Neuron (in vitro differentiated cells): ENCODE data around the gene CDK10.
"Not testable (repeated sequence)": the region's sequence is repeated elsewhere in the genome, so short reads cannot be mapped to it uniquely, and the experiment has no call there.

Experiments used
- H2AFZ ChIP-seq: one replicate; pipeline ENCODE4 v1.6.1; 2013; ENCODE audit warnings: low read depth, mild to moderate bottlenecking, inconsistent platforms, low read length, moderate library complexity
- H3K27me3 ChIP-seq: one replicate; pipeline ENCODE4 v1.6.1; 2013; ENCODE audit warnings: low read length; ENCODE audit not compliant: insufficient read depth
- H3K36me3 ChIP-seq: one replicate; pipeline ENCODE4 v1.6.1; 2013; ENCODE audit warnings: low read length; ENCODE audit not compliant: insufficient read depth
- H3K4me1 ChIP-seq: one replicate; pipeline ENCODE4 v1.6.1; 2013; ENCODE audit warnings: low read length; ENCODE audit not compliant: insufficient read depth
- H3K4me3 ChIP-seq: 2 replicates; pipeline ENCODE4 v1.5.1; 2013; ENCODE audit warnings: mild to moderate bottlenecking, low read length, moderate library complexity
- H3K9me3 ChIP-seq: one replicate; pipeline ENCODE4 v1.6.1; 2013; ENCODE audit warnings: low read length

The CDK10 gene

GRCh38 chr16:89672177-89672941 lies 14.1 kb upstream of the CDK10 start:
- Histone ChIP-seq H2AFZ (no peak overlapping the region), H3K27me3 (no peaks in the 10 kb centered on the region), H3K4me3 (no peak overlapping the region), H3K9me3 (peaks cover 2% of the 10 kb centered on the region), H3K4me1 (no peaks in the 10 kb centered on the region), H3K36me3 (peaks cover 10% of the 10 kb centered on the region)

GRCh38 chr16:89678258-89678657 lies 8.2 kb upstream of the CDK10 start:
- peaks cover 9% of the 10 kb centered on the region for H3K36me3 ChIP-seq
- H3K4me3 ChIP-seq = no peak overlapping the region
- no peaks in the 10 kb centered on the region for H3K4me1 ChIP-seq
- H2AFZ ChIP-seq = no peak overlapping the region
- no peaks in the 10 kb centered on the region for H3K27me3 ChIP-seq
- peaks cover 6% of the 10 kb centered on the region for H3K9me3 ChIP-seq

- Histone ChIP-seq H3K36me3 (peaks cover 32% of the 10 kb centered on the region), H3K27me3 (no peaks in the 10 kb centered on the region), H2AFZ (no peak overlapping the region), H3K9me3 (no peaks in the 10 kb centered on the region), H3K4me1 (peaks cover 9% of the 10 kb centered on the region), H3K4me3 (no peak overlapping the region)
These were observed 573 bp upstream of the CDK10 start for GRCh38 chr16:89685916-89686315.

DNA sequence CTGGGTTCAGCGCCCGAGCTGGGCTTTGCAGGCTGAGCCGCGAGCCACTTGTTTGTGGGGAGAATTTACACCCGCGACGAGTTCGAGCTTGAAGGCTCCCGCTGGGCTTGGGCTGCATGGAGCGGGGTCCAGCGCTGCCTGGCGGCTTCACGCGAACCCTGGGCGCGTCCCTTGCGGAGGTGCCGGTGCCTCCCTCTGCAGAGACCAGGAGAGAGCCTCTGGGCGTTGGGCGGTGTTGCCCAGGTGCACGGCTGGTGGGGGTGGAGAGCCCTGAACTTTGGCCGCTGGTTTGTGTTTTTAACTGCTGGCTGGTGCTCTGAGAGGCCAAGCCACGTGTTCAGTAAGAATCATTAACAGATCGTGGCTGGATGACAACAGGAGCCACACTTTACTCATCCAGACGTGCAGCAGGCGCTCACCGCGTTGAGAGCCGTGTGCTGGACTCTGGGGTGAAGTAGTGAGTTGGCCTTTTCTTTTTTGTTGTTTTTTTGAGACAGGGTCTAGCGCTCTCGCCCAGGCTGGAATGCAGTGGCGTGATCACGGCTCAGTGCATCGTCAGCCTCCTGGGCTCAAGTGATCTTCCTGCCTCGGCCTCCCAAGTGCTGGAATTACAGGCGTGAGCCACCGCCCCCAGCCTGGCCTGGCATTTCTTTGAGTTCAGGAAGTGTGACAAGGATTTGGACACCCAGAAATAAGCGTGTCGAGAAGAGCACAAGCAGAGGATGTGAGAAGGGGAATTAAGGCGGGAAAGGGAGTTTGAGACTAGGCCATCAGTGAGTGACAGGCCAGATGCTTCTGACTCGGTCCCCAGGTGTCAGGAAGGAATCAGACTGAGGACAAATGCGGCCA lies 827 bp downstream of the CDK10 start:
- Histone ChIP-seq H3K27me3 (no peaks in the 10 kb centered on the region), H3K9me3 (no peaks in the 10 kb centered on the region), H2AFZ (peak overlapping the region; percentile 75), H3K4me3 (peak overlapping the region; percentile 85), H3K36me3 (peaks cover 42% of the 10 kb centered on the region), H3K4me1 (peaks cover 9% of the 10 kb centered on the region)

GRCh38 chr16:89688395-89688794 lies 1.9 kb downstream of the CDK10 start:
- peaks cover 42% of the 10 kb centered on the region for H3K36me3 ChIP-seq
- no peak overlapping the region for H3K4me3 ChIP-seq
- no peaks in the 10 kb centered on the region for H3K9me3 ChIP-seq
- peaks cover 9% of the 10 kb centered on the region for H3K4me1 ChIP-seq
- no peaks in the 10 kb centered on the region for H3K27me3 ChIP-seq
- H2AFZ ChIP-seq = no peak overlapping the region

DNA sequence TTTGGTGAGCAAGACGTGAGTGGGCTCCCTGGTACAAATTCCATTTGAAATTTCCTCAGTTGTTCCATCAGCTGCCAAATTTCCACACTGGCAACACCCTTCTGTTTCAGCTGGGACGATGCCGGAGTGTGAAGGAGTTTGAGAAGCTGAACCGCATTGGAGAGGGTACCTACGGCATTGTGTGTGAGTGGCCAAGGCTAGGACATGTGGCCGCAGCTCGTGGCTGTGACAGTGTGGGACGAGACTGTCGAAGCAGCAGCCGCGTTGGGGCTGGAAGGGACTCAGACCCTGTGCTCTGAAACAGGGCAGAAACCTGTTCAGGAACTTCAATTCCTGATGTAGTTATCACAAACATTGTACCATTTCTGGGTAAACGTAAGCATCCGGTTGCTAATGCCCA lies 2.7 kb downstream of the CDK10 start:
- Histone ChIP-seq H3K4me1 (peaks cover 9% of the 10 kb centered on the region), H3K36me3 (peaks cover 46% of the 10 kb centered on the region), H3K4me3 (no peak overlapping the region), H3K9me3 (no peaks in the 10 kb centered on the region), H2AFZ (no peak overlapping the region), H3K27me3 (no peaks in the 10 kb centered on the region)

DNA sequence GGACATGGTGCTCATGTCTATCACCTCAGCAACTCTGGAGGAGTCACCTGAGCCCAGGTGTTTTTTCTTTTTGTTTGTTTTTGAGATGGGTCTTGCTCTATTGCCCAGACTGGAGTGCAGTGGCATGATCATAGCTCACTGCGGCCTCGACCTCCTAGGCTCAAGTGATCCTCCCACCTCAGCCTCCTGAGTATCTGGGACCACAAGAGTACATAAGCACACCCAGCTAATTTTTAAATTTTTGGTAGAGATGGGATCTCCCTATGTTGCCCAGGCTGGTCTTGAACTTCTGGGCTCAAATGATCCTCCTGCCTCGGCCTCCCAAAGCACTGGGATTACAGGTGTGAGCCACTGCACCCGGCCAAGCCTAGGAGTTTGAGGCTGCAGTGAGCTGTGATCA lies 3.1 kb downstream of the CDK10 start:
- peaks cover 50% of the 10 kb centered on the region for H3K36me3 ChIP-seq
- H3K9me3 ChIP-seq, H3K4me3 ChIP-seq, H3K27me3 ChIP-seq, H2AFZ ChIP-seq, H3K4me1 ChIP-seq: not testable (repeated sequence)

DNA sequence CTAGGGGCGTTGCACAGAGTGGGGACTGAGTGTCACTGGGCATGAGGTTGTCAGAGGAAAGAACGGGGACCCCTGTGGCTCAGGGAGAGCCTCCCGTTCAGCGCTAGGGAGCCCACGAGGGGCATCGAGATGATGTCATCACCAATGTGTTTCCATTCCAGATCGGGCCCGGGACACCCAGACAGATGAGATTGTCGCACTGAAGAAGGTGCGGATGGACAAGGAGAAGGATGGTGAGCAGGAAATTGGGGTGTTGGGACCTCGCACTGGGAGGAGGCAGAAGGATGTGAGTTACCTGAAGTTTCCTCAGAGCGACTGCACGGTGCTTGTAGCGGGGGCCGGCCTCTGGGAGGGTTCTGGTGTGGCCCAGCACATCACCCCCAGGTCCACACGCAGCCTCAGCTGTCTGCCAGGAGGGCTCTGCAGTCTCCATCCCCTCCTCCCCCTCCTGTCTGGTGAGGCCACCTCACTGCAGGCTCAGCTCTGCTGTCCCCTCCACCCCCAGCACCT lies 4.0 kb downstream of the CDK10 start:
- no peak overlapping the region for H2AFZ ChIP-seq
- no peaks in the 10 kb centered on the region for H3K27me3 ChIP-seq
- no peak overlapping the region for H3K4me3 ChIP-seq
- H3K4me1 ChIP-seq = peaks cover 9% of the 10 kb centered on the region
- peaks cover 57% of the 10 kb centered on the region for H3K36me3 ChIP-seq
- H3K9me3 ChIP-seq = no peaks in the 10 kb centered on the region

GRCh38 chr16:89691231-89691985 lies 4.9 kb downstream of the CDK10 start:
- H3K9me3 ChIP-seq = no peaks in the 10 kb centered on the region
- peaks cover 60% of the 10 kb centered on the region for H3K36me3 ChIP-seq
- no peak overlapping the region for H3K4me3 ChIP-seq
- H2AFZ ChIP-seq = no peak overlapping the region
- no peaks in the 10 kb centered on the region for H3K27me3 ChIP-seq
- H3K4me1 ChIP-seq = peaks cover 9% of the 10 kb centered on the region

- peaks cover 62% of the 10 kb centered on the region for H3K36me3 ChIP-seq
- no peak overlapping the region for H2AFZ ChIP-seq
- peaks cover 8% of the 10 kb centered on the region for H3K4me1 ChIP-seq
- H3K27me3 ChIP-seq = no peaks in the 10 kb centered on the region
- H3K4me3 ChIP-seq = no peak overlapping the region
- no peaks in the 10 kb centered on the region for H3K9me3 ChIP-seq
These were observed 5.6 kb downstream of the CDK10 start for GRCh38 chr16:89691986-89692569.

DNA sequence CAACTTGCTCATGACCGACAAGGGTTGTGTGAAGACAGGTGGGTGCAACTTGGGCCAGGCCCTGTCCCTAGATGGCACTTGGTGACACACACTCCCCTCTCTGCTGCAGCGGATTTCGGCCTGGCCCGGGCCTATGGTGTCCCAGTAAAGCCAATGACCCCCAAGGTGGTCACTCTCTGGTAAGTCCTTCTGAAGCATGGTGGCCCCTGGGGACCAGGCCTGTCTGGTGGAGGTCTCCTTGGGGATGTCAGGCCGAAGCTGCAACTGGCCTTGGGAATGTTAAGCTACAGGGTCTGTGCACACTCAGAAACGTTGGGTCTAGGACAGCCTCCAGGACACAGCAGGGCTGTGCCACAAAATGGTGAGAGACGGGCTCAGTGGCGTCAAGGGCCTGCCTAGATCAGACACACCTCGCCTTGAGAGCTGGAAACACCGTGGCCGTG lies 6.8 kb downstream of the CDK10 start:
- no peaks in the 10 kb centered on the region for H3K27me3 ChIP-seq
- H3K4me3 ChIP-seq = no peak overlapping the region
- no peak overlapping the region for H2AFZ ChIP-seq
- no peaks in the 10 kb centered on the region for H3K9me3 ChIP-seq
- H3K36me3 ChIP-seq = peaks cover 65% of the 10 kb centered on the region
- no peaks in the 10 kb centered on the region for H3K4me1 ChIP-seq

GRCh38 chr16:89693931-89694783 lies 7.7 kb downstream of the CDK10 start:
- no peaks in the 10 kb centered on the region for H3K4me1 ChIP-seq
- H2AFZ ChIP-seq = no peak overlapping the region
- no peak overlapping the region for H3K4me3 ChIP-seq
- H3K9me3 ChIP-seq = no peaks in the 10 kb centered on the region
- peaks cover 61% of the 10 kb centered on the region for H3K36me3 ChIP-seq
- no peaks in the 10 kb centered on the region for H3K27me3 ChIP-seq
